ENCODE data around the gene ARID5B. TPM values are rescaled to one million over a fixed set of nuclear protein-coding genes. Genes with fewer than 3 reads are reported as not detected.

The ARID5B gene
- total and polyA plus RNA-seq, 7 donors, result 8.5 to 166 (median 75.9) TPM

DNA sequence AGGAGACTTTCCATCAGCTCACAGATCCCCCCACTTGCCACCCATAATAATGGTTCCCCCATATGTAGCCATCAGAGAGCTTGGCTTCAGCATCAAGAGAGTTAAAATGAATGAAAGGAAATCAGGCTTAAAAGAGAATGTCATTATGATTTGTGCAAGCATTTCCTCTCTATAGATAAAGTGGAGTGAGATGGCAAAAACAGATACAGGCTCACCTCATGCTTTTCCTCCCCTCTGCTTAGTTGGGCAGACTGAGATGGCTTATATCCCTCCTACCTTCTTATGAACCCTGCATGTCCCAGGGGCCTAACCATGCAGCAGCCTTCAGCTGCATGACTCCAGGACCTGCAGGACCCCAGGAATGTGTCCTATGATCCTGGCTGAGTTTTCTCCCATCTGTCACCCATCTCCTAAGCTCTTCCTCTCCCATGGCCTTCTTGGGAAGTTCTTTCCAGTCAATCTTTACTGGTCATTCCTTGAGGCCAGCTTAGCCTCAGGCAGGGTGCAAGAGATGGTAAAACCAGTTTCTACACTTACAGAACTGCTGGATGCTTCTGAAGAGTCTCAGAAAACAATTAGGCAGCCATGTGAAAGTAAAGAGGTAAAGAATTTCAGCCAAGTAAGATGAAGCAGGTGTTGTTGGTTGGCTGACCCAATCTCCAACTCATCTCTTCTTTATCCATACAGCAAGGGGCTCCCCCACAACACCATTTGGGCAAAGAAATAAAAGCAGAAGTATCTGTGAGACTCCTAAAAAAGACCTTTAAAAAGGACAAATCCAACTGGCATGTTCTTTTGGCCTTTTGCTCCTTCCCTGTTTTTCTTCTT is 207.5 kb downstream of the ARID5B start:
- H3K27ac ChIP-seq, result no peak overlapping the region
- ATAC-seq, result no peak
- TF ChIP-seq CTCF (IDR thresholded peaks at IDR 0.05), result no peak

GRCh38 chr10:62109587-62110293 is 208.2 kb downstream of the ARID5B start:
- H3K27me3 ChIP-seq (ENCODE audit: insufficient read depth in 3 of 3, low read length in 2 of 3), result no peaks in the 10 kb centered on the region
- intact Hi-C loops (cut with DNase I), result loop anchor here in 1 of 2 donors (10.0 kb wide), 1 partner anchor 135 kb away; no protein-coding TSS in a partner anchor
- no peak overlapping the region for H3K27ac ChIP-seq
- TF ChIP-seq CTCF (IDR thresholded peaks at IDR 0.05), result no peak
- H3K9me3 ChIP-seq, result no peaks in the 10 kb centered on the region
- H3K36me3 ChIP-seq (ENCODE audit: insufficient read depth in 1 of 2, low read depth in 1 of 2), result no peaks in the 10 kb centered on the region
- ATAC-seq (no peak), DNase-seq (no peak)
- 91 to 100% (median 95%) methylated on average over 1 of the region's 1 CpG for WGBS, 3 donors
- no peak overlapping the region for H3K4me3 ChIP-seq
- H3K4me1 ChIP-seq, result no peaks in the 10 kb centered on the region

More for the DNA sequence above, 207.5 kb downstream of the ARID5B start:
- DNase-seq, result no peak
- no peaks in the 10 kb centered on the region for H3K27me3 ChIP-seq (ENCODE audit: insufficient read depth in 3 of 3, low read length in 2 of 3)
- H3K9me3 ChIP-seq, result no peaks in the 10 kb centered on the region
- intact Hi-C loops (cut with DNase I), result loop anchor here in 1 of 2 donors (10.0 kb wide), 1 partner anchor 136 kb away; no protein-coding TSS in a partner anchor
- H3K4me1 ChIP-seq, result no peaks in the 10 kb centered on the region
- no peaks in the 10 kb centered on the region for H3K36me3 ChIP-seq (ENCODE audit: insufficient read depth in 1 of 2, low read depth in 1 of 2)
- no peak overlapping the region for H3K4me3 ChIP-seq

DNA sequence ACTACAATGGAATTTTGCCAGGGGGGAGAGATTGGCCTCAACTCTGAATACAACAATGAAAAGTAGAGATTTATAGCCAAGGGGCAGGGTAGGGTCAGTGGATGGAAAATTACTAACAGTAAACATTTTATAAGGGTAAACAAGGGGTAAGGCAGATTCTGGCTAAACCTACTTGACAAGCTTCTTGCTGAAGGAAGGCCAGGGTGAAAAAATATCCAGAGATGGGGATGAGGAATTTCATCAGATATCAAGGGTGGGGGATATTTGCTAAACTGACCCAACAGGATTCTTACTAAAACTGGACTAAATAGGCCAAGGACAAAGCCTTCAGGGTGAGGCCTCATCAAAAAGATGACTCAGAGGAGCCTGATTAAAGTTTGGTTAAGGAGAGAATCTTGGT is 210.8 kb downstream of the ARID5B start:
- no peak for TF ChIP-seq CTCF (IDR thresholded peaks at IDR 0.05)
- no peaks in the 10 kb centered on the region for H3K9me3 ChIP-seq
- no peaks in the 10 kb centered on the region for H3K36me3 ChIP-seq (ENCODE audit: insufficient read depth in 1 of 2, low read depth in 1 of 2)
- intact Hi-C loops (cut with DNase I), result no loop called here
- H3K4me3 ChIP-seq, result no peak overlapping the region
- ATAC-seq, result no peak
- no peak for DNase-seq
- no peaks in the 10 kb centered on the region for H3K4me1 ChIP-seq
- no peaks in the 10 kb centered on the region for H3K27me3 ChIP-seq (ENCODE audit: insufficient read depth in 3 of 3, low read length in 2 of 3)
- no peak overlapping the region for H3K27ac ChIP-seq

- no peaks in the 10 kb centered on the region for H3K36me3 ChIP-seq (ENCODE audit: insufficient read depth in 1 of 2, low read depth in 1 of 2)
- TF ChIP-seq CTCF (IDR thresholded peaks at IDR 0.05), result no peak
- 58 to 84% (median 63%) methylated on average over 4 of the region's 4 CpGs for WGBS, 3 donors
- no peak overlapping the region for H3K27ac ChIP-seq
- no peaks in the 10 kb centered on the region for H3K4me1 ChIP-seq
- H3K9me3 ChIP-seq, result no peaks in the 10 kb centered on the region
- intact Hi-C loops (cut with DNase I), result no loop called here
- DNase-seq, result no peak
- H3K4me3 ChIP-seq, result no peak overlapping the region
- no peaks in the 10 kb centered on the region for H3K27me3 ChIP-seq (ENCODE audit: insufficient read depth in 3 of 3, low read length in 2 of 3)
- no peak for ATAC-seq
Measured at GRCh38 chr10:62112963-62113362, 211.5 kb downstream of the ARID5B start.

All from psoas muscle (tissue), 8 donors.